HCT116 (cell line): ENCODE measurements around the gene KLHDC10. TPM values are rescaled to one million over a fixed set of nuclear protein-coding genes. Genes with fewer than 3 reads are reported as not detected.

ENCODE experiments used
- ATAC-seq: fragments of 200-7000 bp; cut with Tn5 transposase; 2 replicates; pipeline ENCODE4 v1.9.1; 2020; ENCODE audit warnings: mild to moderate bottlenecking, moderate library complexity
- BruUV-seq: library from RNA; stranded (reverse); fragments of 400-500 nt; replicated peaks from 2 replicates; lab custom pipeline; 2021; lab: Mats Ljungman, UMichigan
- CTCF ChIA-PET: fragments of 300-600 bp; sonication (Branson Sonifier 250); formaldehyde crosslinking; loops from one replicate; lab custom pipeline; 2021; ENCODE audit warnings: antibody characterized with exemption; lab: Charles Lee
- POLR2A ChIA-PET: fragments of 300-600, 350-600 bp; sonication (Branson Sonifier 250); formaldehyde crosslinking; loops from one replicate; lab custom pipeline; 2021; ENCODE audit warnings: antibody characterized with exemption; lab: Charles Lee
- RAD21 ChIA-PET, 2 experiments: fragments of 300-600 bp; sonication (Branson Sonifier 250); formaldehyde crosslinking; loops; one replicate each; lab custom pipeline; 2023; ENCODE audit warnings: low total read pairs in 2 of 2; ENCODE audit not compliant: uncharacterized antibody in 2 of 2, unreplicated experiment in 2 of 2, low non-redundant PET in 1 of 2; lab: Charles Lee
- DNase-seq: peaks from one replicate; pipeline ENCODE4 v3.0.0-alpha.2; 2010; ENCODE audit warnings: low read depth, low spot score
- H2AFZ ChIP-seq: fragments of 200-600 bp; shearing (Covaris generic), sonication (generic); 2 replicates; pipeline ENCODE4 v1.6.1; 2017; ENCODE audit warnings: low read depth, mixed run types, mixed read lengths, antibody characterized with exemption, low read length; ENCODE audit not compliant: poor library complexity, severe bottlenecking
- H3K27ac ChIP-seq: 2 replicates; pipeline ENCODE4 v1.5.1; 2012; ENCODE audit warnings: low read depth, low read length
- H3K27me3 ChIP-seq: fragments of 200-600 bp; sonication (generic); 2 replicates; pipeline ENCODE4 v1.6.1; 2016; ENCODE audit warnings: mixed run types, low read length, mixed read lengths; ENCODE audit not compliant: insufficient read depth
- H3K36me3 ChIP-seq, 2 experiments: fragments of 200-500 bp in 1 of 2; fragments of 200-600 bp in 1 of 2; sonication (Bioruptor generic) in 1 of 2; sonication (generic) in 1 of 2; 2 replicates each; pipeline versions ENCODE4 v1.5.1 to v1.6.1; 2014 to 2016; ENCODE audit warnings: low read length in 2 of 2, inconsistent platforms in 1 of 2, mixed read lengths in 1 of 2, mixed run types in 1 of 2; ENCODE audit not compliant: insufficient read depth in 2 of 2, control insufficient read depth in 1 of 2
- H3K4me1 ChIP-seq, 2 experiments: fragments of 200-600 bp in 1 of 2; sonication (generic) in 1 of 2; 2 replicates each; pipeline versions ENCODE4 v1.5.1 to v1.6.1; 2012 to 2017; ENCODE audit warnings: low read length in 2 of 2, inconsistent platforms in 1 of 2, mild to moderate bottlenecking in 1 of 2, mixed read lengths in 1 of 2, mixed run types in 1 of 2, moderate library complexity in 1 of 2; ENCODE audit not compliant: insufficient read depth in 2 of 2, control insufficient read depth in 1 of 2
- H3K4me2 ChIP-seq: fragments of 200-600 bp; sonication (generic); 2 replicates; pipeline ENCODE4 v1.6.1; 2017; ENCODE audit warnings: mixed run types, low read length, mixed read lengths
- H3K4me3 ChIP-seq, 2 experiments: fragments of 200-600 bp in 1 of 2; sonication (generic) in 1 of 2; replicated peaks in 1 of 2; 2 replicates each; pipeline ENCODE4 v1.5.1; 2011 to 2016; ENCODE audit warnings: low read length in 2 of 2, control low read depth in 1 of 2, low read depth in 1 of 2, mild to moderate bottlenecking in 1 of 2, mixed read lengths in 1 of 2, mixed run types in 1 of 2
- H3K79me2 ChIP-seq: fragments of 200-600 bp; sonication (generic); 2 replicates; pipeline ENCODE4 v1.6.1; 2017; ENCODE audit warnings: mild to moderate bottlenecking, mixed run types, low read length, moderate library complexity, mixed read lengths; ENCODE audit not compliant: insufficient read depth
- H3K9ac ChIP-seq: fragments of 200-600 bp; sonication (generic); 2 replicates; pipeline ENCODE4 v1.6.1; 2016; ENCODE audit warnings: low read length, mixed read lengths
- H3K9me2 ChIP-seq: fragments of 200-600 bp; sonication (generic), shearing (Covaris generic); 2 replicates; pipeline ENCODE4 v1.6.1; 2017; ENCODE audit warnings: mixed run types, mild to moderate bottlenecking, moderate library complexity; ENCODE audit not compliant: insufficient read depth
- H3K9me3 ChIP-seq, 2 experiments: fragments of 200-500 bp in 1 of 2; fragments of 200-600 bp in 1 of 2; sonication (Bioruptor generic) in 1 of 2; sonication (generic) in 1 of 2; 2 replicates each; pipeline ENCODE4 v1.6.1; 2014 to 2017; ENCODE audit warnings: low read length in 2 of 2, mixed read lengths in 2 of 2, inconsistent platforms in 1 of 2, low read depth in 1 of 2, mild to moderate bottlenecking in 1 of 2, mixed run types in 1 of 2, moderate library complexity in 1 of 2; ENCODE audit not compliant: control insufficient read depth in 1 of 2, insufficient read depth in 1 of 2
- H4K20me1 ChIP-seq: fragments of 200-600 bp; sonication (generic), shearing (Covaris generic); 2 replicates; pipeline ENCODE4 v1.6.1; 2017; ENCODE audit warnings: mixed run types, mild to moderate bottlenecking, moderate library complexity; ENCODE audit not compliant: insufficient read depth
- CBX3 ChIP-seq: IDR thresholded peaks from 2 replicates; pipeline ENCODE4 v1.6.1; 2012; ENCODE audit warnings: low read depth
- CEBPB ChIP-seq: IDR thresholded peaks from 2 replicates; pipeline ENCODE4 v1.6.1; 2012; ENCODE audit warnings: low read depth
- EGR1 ChIP-seq: IDR thresholded peaks from 2 replicates; pipeline ENCODE4 v1.6.1; 2012; ENCODE audit warnings: low read depth
- EZH2 ChIP-seq: fragments of 200-600 bp; sonication (generic); IDR thresholded peaks from 2 replicates; pipeline ENCODE4 v1.6.1; 2017; ENCODE audit warnings: antibody characterized with exemption, mixed run types
- EZH2phosphoT487 ChIP-seq: fragments of 200-600 bp; IDR thresholded peaks from 2 replicates; pipeline ENCODE4 v1.6.1; 2018; ENCODE audit warnings: antibody characterized with exemption, borderline replicate concordance
- POLR2AphosphoS5 ChIP-seq: IDR thresholded peaks from 2 replicates; pipeline ENCODE4 v1.6.1; 2011; ENCODE audit warnings: mild to moderate bottlenecking, low read depth, low read length, moderate library complexity
- SIN3A ChIP-seq: IDR thresholded peaks from 2 replicates; pipeline ENCODE4 v1.6.1; 2012; ENCODE audit warnings: low read depth
- SP1 ChIP-seq: IDR thresholded peaks from 2 replicates; pipeline ENCODE4 v1.6.1; 2012; ENCODE audit warnings: low read depth
- TCF7L2 ChIP-seq: IDR thresholded peaks from 2 replicates; pipeline ENCODE4 v1.7.0; 2011; ENCODE audit warnings: borderline replicate concordance, inconsistent platforms; ENCODE audit not compliant: insufficient read depth, insufficient read length; ENCODE audit errors: extremely low read depth
- YY1 ChIP-seq: IDR thresholded peaks from 2 replicates; pipeline ENCODE4 v1.6.1; 2011; ENCODE audit warnings: low read length, low read depth, moderate library complexity, mild to moderate bottlenecking; ENCODE audit not compliant: insufficient replicate concordance; ENCODE audit errors: extremely low read depth
- ZNF274 ChIP-seq: fragments of 200-500 bp; sonication (Bioruptor generic); IDR thresholded peaks from 2 replicates; pipeline ENCODE4 v1.6.1; 2014; ENCODE audit warnings: mild to moderate bottlenecking, low read depth, low read length, inconsistent platforms
- intact Hi-C: fragments of 100-400 bp; cut with micrococcal nuclease; formaldehyde crosslinking; loops from 2 replicates; pipeline ENCODE4 v1.10.0; 2022
- total RNA-seq: library from RNA; stranded (reverse); gene quantifications from one replicate; pipeline ENCODE4 v1.2.1, GENCODE V29; 2021; ENCODE audit not compliant: unreplicated experiment
- TF ChIP-seq, protein P1 (sequence below): IDR thresholded peaks from 2 replicates; pipeline ENCODE4 v1.6.1; 2011; ENCODE audit warnings: mild to moderate bottlenecking, low read length, moderate library complexity; ENCODE audit not compliant: insufficient replicate concordance; ENCODE audit errors: extremely low read depth
- TF ChIP-seq, protein P2 (sequence below): IDR thresholded peaks from 2 replicates; pipeline ENCODE4 v1.6.1; 2012
- TF ChIP-seq, protein P3 (sequence below), 3 experiments: fragments of 200-600 bp in 1 of 3; sonication (generic) in 1 of 3; IDR thresholded peaks in 2 of 3; conservative IDR thresholded peaks in 1 of 3; 2 replicates each; pipeline ENCODE4 v1.5.1; 2012 to 2017; ENCODE audit warnings: low read depth in 2 of 3, low read length in 2 of 3, antibody characterized with exemption in 1 of 3, borderline replicate concordance in 1 of 3, control low read depth in 1 of 3, mild to moderate bottlenecking in 1 of 3, mixed read lengths in 1 of 3, mixed run types in 1 of 3, moderate library complexity in 1 of 3; ENCODE audit not compliant: insufficient read depth in 1 of 3
- TF ChIP-seq, protein P4 (sequence below): IDR thresholded peaks from 2 replicates; pipeline ENCODE4 v1.6.1; 2012
- TF ChIP-seq, protein P5 (sequence below): IDR thresholded peaks from 2 replicates; pipeline ENCODE4 v1.6.1; 2012; ENCODE audit warnings: low read depth

KLHDC10 gene
- total RNA-seq, 1 experiment from 2014 or later: 25.8 TPM

DNA sequence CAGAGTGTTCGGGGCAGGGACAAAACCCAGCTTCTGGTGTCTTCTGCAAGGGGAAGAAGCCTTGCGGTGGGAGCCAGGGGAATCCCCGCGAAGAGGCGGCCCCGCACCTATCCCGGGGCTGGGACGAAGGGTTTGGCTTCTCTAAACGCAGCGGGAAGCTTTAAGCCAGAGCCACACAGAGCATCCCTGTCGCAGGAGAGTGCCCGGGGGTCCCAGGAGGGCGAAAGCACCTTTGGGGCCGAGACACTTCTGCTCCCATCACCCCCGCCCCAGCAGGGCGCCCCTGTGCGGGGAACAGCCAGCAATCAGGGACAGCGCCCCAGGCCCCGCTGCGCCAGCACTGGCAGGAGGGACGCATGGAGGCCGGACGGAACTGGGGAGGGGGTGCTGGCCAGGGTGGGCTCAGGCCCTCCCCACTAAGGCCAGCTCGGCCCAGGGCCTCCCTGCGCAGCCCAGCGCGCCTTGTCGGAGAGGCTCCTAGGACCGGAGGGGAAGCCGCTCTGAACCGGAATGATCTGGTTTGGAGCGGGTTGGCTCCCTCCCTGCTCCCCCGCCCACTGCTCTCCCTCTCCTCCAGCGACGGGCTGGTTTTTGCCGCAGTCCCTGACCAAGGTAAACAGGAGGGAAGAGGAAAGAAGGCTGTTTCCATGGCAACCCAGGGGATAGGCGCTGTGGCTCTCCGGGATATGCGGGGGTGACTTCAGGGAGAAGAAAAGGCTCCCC, 71.0 kb downstream of the KLHDC10 start:
- RAD21 ChIA-PET: no interaction called here
- Histone ChIP-seq H3K36me3 (no peaks in the 10 kb centered on the region), H3K9me2 (no peaks in the 10 kb centered on the region), H3K79me2 (no peaks in the 10 kb centered on the region), H2AFZ (no peak overlapping the region), H3K9ac (no peak overlapping the region), H3K4me2 (no peak overlapping the region), H3K9me3 (no peaks in the 10 kb centered on the region), H3K4me1 (peaks cover 18 to 30% of the 10 kb centered on the region in 2 experiments), H3K4me3 (no peak overlapping the region), H3K27me3 (no peaks in the 10 kb centered on the region), H3K27ac (no peak overlapping the region), H4K20me1 (no peaks in the 10 kb centered on the region)
- intact Hi-C loops: no loop called here
- BruUV-seq: no TSS peak
- DNase-seq (no peak), ATAC-seq (no peak)
- CTCF ChIA-PET: no interaction called here
- POLR2A ChIA-PET: no interaction called here
- TF ChIP-seq, protein P1, sequence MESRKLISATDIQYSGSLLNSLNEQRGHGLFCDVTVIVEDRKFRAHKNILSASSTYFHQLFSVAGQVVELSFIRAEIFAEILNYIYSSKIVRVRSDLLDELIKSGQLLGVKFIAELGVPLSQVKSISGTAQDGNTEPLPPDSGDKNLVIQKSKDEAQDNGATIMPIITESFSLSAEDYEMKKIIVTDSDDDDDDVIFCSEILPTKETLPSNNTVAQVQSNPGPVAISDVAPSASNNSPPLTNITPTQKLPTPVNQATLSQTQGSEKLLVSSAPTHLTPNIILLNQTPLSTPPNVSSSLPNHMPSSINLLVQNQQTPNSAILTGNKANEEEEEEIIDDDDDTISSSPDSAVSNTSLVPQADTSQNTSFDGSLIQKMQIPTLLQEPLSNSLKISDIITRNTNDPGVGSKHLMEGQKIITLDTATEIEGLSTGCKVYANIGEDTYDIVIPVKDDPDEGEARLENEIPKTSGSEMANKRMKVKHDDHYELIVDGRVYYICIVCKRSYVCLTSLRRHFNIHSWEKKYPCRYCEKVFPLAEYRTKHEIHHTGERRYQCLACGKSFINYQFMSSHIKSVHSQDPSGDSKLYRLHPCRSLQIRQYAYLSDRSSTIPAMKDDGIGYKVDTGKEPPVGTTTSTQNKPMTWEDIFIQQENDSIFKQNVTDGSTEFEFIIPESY: no peak
- TF ChIP-seq, protein P2, sequence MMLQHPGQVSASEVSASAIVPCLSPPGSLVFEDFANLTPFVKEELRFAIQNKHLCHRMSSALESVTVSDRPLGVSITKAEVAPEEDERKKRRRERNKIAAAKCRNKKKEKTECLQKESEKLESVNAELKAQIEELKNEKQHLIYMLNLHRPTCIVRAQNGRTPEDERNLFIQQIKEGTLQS: no peak
- no peak for TF ChIP-seq SIN3A
- TF ChIP-seq EZH2: no peak
- no peak for TF ChIP-seq EZH2phosphoT487
- no peak for TF ChIP-seq EGR1
- TF ChIP-seq, protein P3, sequence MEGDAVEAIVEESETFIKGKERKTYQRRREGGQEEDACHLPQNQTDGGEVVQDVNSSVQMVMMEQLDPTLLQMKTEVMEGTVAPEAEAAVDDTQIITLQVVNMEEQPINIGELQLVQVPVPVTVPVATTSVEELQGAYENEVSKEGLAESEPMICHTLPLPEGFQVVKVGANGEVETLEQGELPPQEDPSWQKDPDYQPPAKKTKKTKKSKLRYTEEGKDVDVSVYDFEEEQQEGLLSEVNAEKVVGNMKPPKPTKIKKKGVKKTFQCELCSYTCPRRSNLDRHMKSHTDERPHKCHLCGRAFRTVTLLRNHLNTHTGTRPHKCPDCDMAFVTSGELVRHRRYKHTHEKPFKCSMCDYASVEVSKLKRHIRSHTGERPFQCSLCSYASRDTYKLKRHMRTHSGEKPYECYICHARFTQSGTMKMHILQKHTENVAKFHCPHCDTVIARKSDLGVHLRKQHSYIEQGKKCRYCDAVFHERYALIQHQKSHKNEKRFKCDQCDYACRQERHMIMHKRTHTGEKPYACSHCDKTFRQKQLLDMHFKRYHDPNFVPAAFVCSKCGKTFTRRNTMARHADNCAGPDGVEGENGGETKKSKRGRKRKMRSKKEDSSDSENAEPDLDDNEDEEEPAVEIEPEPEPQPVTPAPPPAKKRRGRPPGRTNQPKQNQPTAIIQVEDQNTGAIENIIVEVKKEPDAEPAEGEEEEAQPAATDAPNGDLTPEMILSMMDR (IDR thresholded peaks at IDR 0.05 in 2 of 3, conservative IDR thresholded peaks at IDR 0.05 in 1 of 3; ENCODE audit: borderline replicate concordance in 1 of 3, insufficient read depth in 1 of 3, low read depth in 2 of 3, low read length in 2 of 3): no peak
- TF ChIP-seq, protein P4, sequence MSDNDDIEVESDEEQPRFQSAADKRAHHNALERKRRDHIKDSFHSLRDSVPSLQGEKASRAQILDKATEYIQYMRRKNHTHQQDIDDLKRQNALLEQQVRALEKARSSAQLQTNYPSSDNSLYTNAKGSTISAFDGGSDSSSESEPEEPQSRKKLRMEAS: no peak
- TF ChIP-seq ZNF274: no peak
- TF ChIP-seq POLR2AphosphoS5: no peak
- no peak for TF ChIP-seq YY1
- no peak for TF ChIP-seq CBX3
- no peak for TF ChIP-seq TCF7L2
- TF ChIP-seq, protein P5, sequence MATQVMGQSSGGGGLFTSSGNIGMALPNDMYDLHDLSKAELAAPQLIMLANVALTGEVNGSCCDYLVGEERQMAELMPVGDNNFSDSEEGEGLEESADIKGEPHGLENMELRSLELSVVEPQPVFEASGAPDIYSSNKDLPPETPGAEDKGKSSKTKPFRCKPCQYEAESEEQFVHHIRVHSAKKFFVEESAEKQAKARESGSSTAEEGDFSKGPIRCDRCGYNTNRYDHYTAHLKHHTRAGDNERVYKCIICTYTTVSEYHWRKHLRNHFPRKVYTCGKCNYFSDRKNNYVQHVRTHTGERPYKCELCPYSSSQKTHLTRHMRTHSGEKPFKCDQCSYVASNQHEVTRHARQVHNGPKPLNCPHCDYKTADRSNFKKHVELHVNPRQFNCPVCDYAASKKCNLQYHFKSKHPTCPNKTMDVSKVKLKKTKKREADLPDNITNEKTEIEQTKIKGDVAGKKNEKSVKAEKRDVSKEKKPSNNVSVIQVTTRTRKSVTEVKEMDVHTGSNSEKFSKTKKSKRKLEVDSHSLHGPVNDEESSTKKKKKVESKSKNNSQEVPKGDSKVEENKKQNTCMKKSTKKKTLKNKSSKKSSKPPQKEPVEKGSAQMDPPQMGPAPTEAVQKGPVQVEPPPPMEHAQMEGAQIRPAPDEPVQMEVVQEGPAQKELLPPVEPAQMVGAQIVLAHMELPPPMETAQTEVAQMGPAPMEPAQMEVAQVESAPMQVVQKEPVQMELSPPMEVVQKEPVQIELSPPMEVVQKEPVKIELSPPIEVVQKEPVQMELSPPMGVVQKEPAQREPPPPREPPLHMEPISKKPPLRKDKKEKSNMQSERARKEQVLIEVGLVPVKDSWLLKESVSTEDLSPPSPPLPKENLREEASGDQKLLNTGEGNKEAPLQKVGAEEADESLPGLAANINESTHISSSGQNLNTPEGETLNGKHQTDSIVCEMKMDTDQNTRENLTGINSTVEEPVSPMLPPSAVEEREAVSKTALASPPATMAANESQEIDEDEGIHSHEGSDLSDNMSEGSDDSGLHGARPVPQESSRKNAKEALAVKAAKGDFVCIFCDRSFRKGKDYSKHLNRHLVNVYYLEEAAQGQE: no peak
- no peak for TF ChIP-seq SP1
- no peak for TF ChIP-seq CEBPB
